Cardiac muscle cell (in vitro differentiated cells and primary cell): ENCODE measurements around the gene INHBB. TPM values are rescaled to one million over a fixed set of nuclear protein-coding genes. Genes with fewer than 3 reads are reported as not detected.

ENCODE experiments used
- DNase-seq, 2 donors: peaks; one replicate each; pipeline versions ENCODE4 v3.0.0 to v3.0.0-alpha.2; 2010 to 2017; ENCODE audit warnings: low read depth in 1 of 2, low spot score in 1 of 2
- H3K27ac ChIP-seq: fragments of 200-600 bp; sonication (generic); 2 replicates; pipeline ENCODE4 v1.5.1; 2016
- H3K27me3 ChIP-seq: fragments of 200-600 bp; sonication (generic); 2 replicates; pipeline ENCODE4 v1.6.0; 2016; ENCODE audit warnings: control low read depth
- H3K36me3 ChIP-seq: fragments of 200-600 bp; sonication (generic); 2 replicates; pipeline ENCODE4 v1.5.1; 2016; ENCODE audit warnings: control low read depth
- H3K4me1 ChIP-seq: fragments of 200-600 bp; sonication (generic); 2 replicates; pipeline ENCODE4 v1.8.1; 2017; ENCODE audit warnings: low read depth, mild to moderate bottlenecking, mixed run types
- H3K4me3 ChIP-seq: fragments of 200-600 bp; sonication (generic); 2 replicates; pipeline ENCODE4 v1.5.1; 2016; ENCODE audit warnings: mild to moderate bottlenecking
- H3K9me3 ChIP-seq: fragments of 200-600 bp; sonication (generic); 2 replicates; pipeline ENCODE4 v1.5.1; 2017; ENCODE audit warnings: low read depth, mild to moderate bottlenecking, control low read depth
- polyA plus RNA-seq: library from polyadenylated mRNA; unstranded; fragments of >200 nt; fragmentation: Nextera tagmentation; extraction: Ambion mirVana; gene quantifications from 2 replicates; pipeline ENCODE4 v1.2.1, GENCODE V29; 2016
- total RNA-seq: library from RNA; depleted of rRNA; stranded (reverse); fragments of >200 nt; gene quantifications from 2 replicates; pipeline ENCODE4 v1.2.3, GENCODE V29; 2016
- TF ChIP-seq, protein P1 (sequence below): IDR thresholded peaks from 2 replicates; pipeline ENCODE4 v1.5.1; 2012; ENCODE audit warnings: low read depth, mild to moderate bottlenecking, low read length

INHBB gene
- total and polyA plus RNA-seq, 2 experiments from 2014 or later, result not detected

DNA sequence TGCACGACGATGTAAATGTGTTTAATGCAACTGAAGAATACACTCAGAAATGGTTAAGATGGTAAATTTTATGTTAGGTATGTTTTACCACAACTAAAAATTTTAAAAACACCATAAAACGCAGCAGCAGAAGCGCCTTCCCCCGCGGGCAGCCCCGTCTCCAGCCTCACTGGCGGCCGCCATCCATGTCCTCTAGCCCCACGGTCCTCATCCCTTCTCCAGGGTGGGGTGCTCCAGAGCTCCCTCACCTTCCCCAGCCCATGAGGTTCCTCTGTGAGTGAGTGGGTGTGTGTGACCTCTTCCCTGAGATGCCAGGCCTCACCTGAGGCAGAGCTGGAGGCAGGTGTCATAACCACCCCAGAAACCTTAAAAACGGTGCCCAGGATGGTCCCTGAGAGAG lies 17.0 kb downstream of the INHBB start:
- no peak overlapping the region for H3K27ac ChIP-seq
- no peak for DNase-seq
- no peak overlapping the region for H3K4me3 ChIP-seq
- H3K4me1 ChIP-seq, result no peaks in the 10 kb centered on the region
- TF ChIP-seq, protein P1, sequence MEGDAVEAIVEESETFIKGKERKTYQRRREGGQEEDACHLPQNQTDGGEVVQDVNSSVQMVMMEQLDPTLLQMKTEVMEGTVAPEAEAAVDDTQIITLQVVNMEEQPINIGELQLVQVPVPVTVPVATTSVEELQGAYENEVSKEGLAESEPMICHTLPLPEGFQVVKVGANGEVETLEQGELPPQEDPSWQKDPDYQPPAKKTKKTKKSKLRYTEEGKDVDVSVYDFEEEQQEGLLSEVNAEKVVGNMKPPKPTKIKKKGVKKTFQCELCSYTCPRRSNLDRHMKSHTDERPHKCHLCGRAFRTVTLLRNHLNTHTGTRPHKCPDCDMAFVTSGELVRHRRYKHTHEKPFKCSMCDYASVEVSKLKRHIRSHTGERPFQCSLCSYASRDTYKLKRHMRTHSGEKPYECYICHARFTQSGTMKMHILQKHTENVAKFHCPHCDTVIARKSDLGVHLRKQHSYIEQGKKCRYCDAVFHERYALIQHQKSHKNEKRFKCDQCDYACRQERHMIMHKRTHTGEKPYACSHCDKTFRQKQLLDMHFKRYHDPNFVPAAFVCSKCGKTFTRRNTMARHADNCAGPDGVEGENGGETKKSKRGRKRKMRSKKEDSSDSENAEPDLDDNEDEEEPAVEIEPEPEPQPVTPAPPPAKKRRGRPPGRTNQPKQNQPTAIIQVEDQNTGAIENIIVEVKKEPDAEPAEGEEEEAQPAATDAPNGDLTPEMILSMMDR, result no peak
- H3K27me3 ChIP-seq, result peaks cover 32% of the 10 kb centered on the region
- H3K9me3 ChIP-seq, result no peaks in the 10 kb centered on the region
- H3K36me3 ChIP-seq, result no peaks in the 10 kb centered on the region

DNA sequence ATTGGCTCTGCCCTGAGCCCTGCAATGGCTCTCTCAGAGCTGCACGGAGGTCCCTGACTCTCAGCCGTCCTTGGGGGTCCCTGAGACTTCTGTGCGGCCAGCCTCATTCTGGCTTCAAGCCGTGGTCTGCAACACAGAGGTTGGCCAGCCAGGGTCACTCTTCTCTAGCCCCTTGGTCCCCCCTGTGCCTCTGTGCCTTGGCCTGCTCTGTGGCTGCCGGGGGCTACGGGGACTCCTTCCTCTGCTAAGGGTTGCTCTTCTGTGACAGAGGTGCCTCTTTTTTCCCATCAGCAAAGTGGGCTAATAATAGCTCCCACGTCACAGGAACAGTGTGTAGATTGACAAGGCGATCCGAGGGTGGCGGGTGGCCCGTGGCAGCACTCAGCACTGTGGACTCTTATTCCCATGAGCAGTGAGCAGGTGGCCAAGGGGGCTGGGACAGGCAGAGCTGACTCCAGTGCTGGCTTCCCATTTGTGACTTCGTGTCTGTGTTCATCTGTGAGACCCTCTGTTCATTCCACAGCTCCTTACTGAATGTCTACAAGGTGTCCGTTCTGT lies 19.4 kb downstream of the INHBB start:
- DNase-seq, result no peak
- H3K27me3 ChIP-seq, result peaks cover 23% of the 10 kb centered on the region
- no peaks in the 10 kb centered on the region for H3K4me1 ChIP-seq
- TF ChIP-seq, protein P1, result no peak
- no peaks in the 10 kb centered on the region for H3K36me3 ChIP-seq
- no peak overlapping the region for H3K4me3 ChIP-seq
- H3K9me3 ChIP-seq, result no peaks in the 10 kb centered on the region
- H3K27ac ChIP-seq, result no peak overlapping the region

DNA sequence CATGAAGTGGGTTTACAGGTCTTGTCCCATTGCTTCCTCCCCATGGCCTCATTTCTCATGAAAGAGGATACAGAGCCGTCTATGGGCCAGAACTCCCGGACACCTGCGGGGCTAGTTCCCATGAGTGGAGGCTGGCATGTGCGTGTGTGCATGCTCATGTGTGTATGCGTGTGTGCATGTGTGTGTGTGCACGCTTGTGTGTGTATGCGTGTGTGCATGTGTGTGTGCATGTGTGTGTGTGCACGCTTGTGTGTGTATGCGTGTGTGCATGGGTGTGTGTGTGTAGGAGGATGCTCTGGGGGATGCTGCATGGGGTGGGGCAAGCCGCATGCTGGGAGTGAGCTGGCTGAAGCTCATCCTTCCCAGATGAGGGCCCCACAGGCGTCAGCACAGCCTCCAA lies 20.8 kb downstream of the INHBB start:
- DNase-seq, result no peak
- TF ChIP-seq, protein P1, result no peak
- no peaks in the 10 kb centered on the region for H3K4me1 ChIP-seq
- H3K4me3 ChIP-seq, result no peak overlapping the region
- no peaks in the 10 kb centered on the region for H3K9me3 ChIP-seq
- H3K36me3 ChIP-seq, result no peaks in the 10 kb centered on the region
- no peak overlapping the region for H3K27ac ChIP-seq
- peaks cover 28% of the 10 kb centered on the region for H3K27me3 ChIP-seq

DNA sequence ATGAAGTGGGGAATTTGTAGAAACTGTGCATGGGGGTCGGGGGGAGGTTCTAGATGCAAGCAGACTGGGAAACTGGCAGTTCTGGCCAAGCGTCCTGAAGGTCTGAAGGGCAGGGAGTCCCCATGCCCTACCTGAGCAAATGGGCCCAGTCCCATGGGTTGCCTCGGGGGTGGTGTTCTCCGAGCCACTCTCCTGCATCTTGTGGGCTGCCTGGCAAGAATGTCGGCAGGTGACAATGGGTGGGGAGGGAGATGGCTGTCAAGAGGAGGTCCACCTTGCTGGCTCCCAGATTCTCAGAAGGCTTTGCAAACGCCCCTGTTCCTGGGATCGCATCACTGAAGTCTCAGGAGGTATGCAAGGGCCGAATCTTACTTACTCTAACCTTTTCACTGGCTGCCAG lies 21.3 kb downstream of the INHBB start:
- Histone ChIP-seq H3K4me1 (no peaks in the 10 kb centered on the region), H3K9me3 (no peaks in the 10 kb centered on the region), H3K27me3 (peaks cover 33% of the 10 kb centered on the region), H3K27ac (no peak overlapping the region), H3K36me3 (no peaks in the 10 kb centered on the region), H3K4me3 (no peak overlapping the region)
- TF ChIP-seq, protein P1, result no peak
- DNase-seq, result no peak

DNA sequence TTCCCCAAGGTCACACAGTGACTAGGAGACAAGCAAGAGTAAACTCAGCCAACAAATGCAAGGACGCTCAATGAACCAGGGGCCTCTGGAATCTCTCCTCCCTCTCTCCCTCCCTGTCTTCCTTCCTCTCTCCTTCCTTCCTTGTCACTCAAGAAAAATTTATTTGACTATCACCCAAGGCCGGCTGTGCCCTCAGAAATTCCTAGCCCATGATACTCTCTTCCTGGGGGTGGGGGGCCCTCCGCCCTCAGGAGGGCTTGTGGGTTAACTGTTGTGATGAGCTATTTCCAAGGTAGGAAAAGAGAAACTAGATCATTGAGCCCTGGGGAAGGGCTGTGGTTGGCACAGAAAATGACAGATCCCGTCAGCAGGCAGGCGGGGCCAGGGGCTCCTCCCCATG lies 21.7 kb downstream of the INHBB start:
- Histone ChIP-seq H3K4me1 (no peaks in the 10 kb centered on the region), H3K27ac (no peak overlapping the region), H3K36me3 (no peaks in the 10 kb centered on the region), H3K27me3 (peaks cover 30% of the 10 kb centered on the region), H3K9me3 (no peaks in the 10 kb centered on the region), H3K4me3 (no peak overlapping the region)
- TF ChIP-seq, protein P1, result no peak
- no peak for DNase-seq
